ENCODE measurements around the gene SLFN14. TPM values are rescaled to one million over a fixed set of nuclear protein-coding genes. Genes with fewer than 3 reads are reported as not detected.

Gene SLFN14
- total and polyA plus RNA-seq, 2 donors (not counting 1 experiment from before 2014, with no cell fraction given): not detected

DNA sequence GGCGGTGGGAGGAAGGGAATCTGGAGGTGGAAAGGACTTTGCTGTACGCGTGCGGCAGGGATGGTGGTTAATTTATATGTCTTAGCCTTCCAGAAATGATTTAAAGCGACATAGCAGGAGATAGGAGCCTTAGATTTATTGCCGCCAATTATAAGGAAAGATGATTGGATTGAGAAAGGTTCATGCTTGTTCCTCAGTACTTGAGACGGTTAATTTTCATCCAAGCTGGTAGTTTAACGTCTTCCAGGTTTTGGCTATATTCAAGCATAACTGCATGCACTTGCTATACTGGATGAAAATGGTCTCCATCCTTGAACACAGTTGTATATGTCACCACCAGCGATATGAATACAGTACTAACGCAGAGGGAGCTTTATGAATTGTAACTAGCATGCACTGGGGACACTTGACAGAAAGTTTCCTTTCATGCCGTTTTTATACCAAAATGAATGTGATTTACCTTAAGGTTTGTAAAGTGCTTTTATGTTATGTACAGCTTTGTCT, 18.4 kb upstream of the SLFN14 start:
- Histone ChIP-seq H3K9me3 (ENCODE audit: control extremely low read depth in 1 of 3, control insufficient read depth in 2 of 3, insufficient read depth in 1 of 3, low read length in 2 of 3) (no peaks in the 10 kb centered on the region), H3K27me3 (replicated peaks in 1 of 4; ENCODE audit: control extremely low read depth in 1 of 4, control insufficient read depth in 3 of 4, insufficient read depth in 4 of 4, low read length in 3 of 4) (no peaks in the 10 kb centered on the region), H3K27ac (ENCODE audit: low read length in 2 of 2) (peak overlapping the region; percentile 86 to 89), H2AFZ (ENCODE audit: insufficient read depth, low read depth, low read length, poor library complexity, severe bottlenecking) (peak overlapping the region; percentile 99), H3K79me2 (ENCODE audit: control insufficient read depth, insufficient read depth, low read length) (no peaks in the 10 kb centered on the region), H3K9ac (ENCODE audit: low read length) (peak overlapping the region; percentile 88), H4K20me1 (ENCODE audit: control insufficient read depth, insufficient read depth, low read length, poor library complexity, severe bottlenecking) (no peaks in the 10 kb centered on the region), H3K4me3 (ENCODE audit: control extremely low read depth in 1 of 5, extremely low read depth in 1 of 5, insufficient read depth in 1 of 5, low read depth in 2 of 5, low read length in 4 of 5) (peak overlapping the region; percentile 80 to 99 (median 95)), H3K4me1 (ENCODE audit: control insufficient read depth in 2 of 2, insufficient read depth in 2 of 2, low read length in 2 of 2) (peaks cover 16 to 20% of the 10 kb centered on the region in 2 donors), H3K36me3 (replicated peaks in 1 of 2; ENCODE audit: control extremely low read depth in 1 of 2, control insufficient read depth in 1 of 2, extremely low read depth in 1 of 2, insufficient read depth in 2 of 2, low read length in 1 of 2) (peaks cover 3 to 17% of the 10 kb centered on the region in 2 experiments), H3K4me2 (replicated peaks; ENCODE audit: low read depth, low read length, poor library complexity, severe bottlenecking) (peak overlapping the region; percentile 91)
- Mint-ChIP-seq H3K9me3 (ENCODE audit: insufficient read depth) (no peaks in the 10 kb centered on the region), H3K27me3 (peaks cover 3% of the 10 kb centered on the region), H3K27ac (peak overlapping the region; percentile 98), H3K4me1 (peaks cover 25% of the 10 kb centered on the region), H3K4me3 (peak overlapping the region; percentile 97)
- no peak for DNase-seq
- TF ChIP-seq EZH2 (IDR thresholded peaks at IDR 0.05; ENCODE audit: borderline replicate concordance, insufficient read depth, low read depth, low read length, poor library complexity, severe bottlenecking): no peak
- TF ChIP-seq CTCF (IDR thresholded peaks at IDR 0.05): no peak
- intact Hi-C loops (cut with micrococcal nuclease): loop anchor here (1.0 to 5.0 kb wide), 4 partner anchors 8 to 1368 kb away; partner anchors contain the start of genes AATF and AP2B1
- no peak for ATAC-seq (ENCODE audit: low read depth)
- ChIA-PET CTCF (interaction anchor here (0.8 to 4.3 kb wide), 12 partner anchors 8 to 459 kb away, joined by 3 to 25 read pairs (median 5); partner anchors contain the start of genes AP2B1, NLE1 and RAD51D), POLR2A (interaction anchor here (0.6 to 3.1 kb wide), 9 partner anchors 8 to 437 kb away, joined by 3 to 29 read pairs (median 4); partner anchors contain the start of genes AP2B1, NLE1, SLFN13 and TAF15)
- WGBS (ENCODE audit: insufficient coverage): 0% methylated on average over 8 of the region's 11 CpGs

Measured in B cell (primary cell).